IMR-90 (cell line): ENCODE results near the gene ECSIT.

ENCODE experiments used
- BHLHE40 ChIP-seq: fragments of 150-350 bp; IDR thresholded peaks from 2 replicates; pipeline ENCODE4 v1.6.1; 2016; ENCODE audit warnings: mild to moderate bottlenecking, low read depth, low read length
- CTCF ChIP-seq: conservative IDR thresholded peaks from 2 replicates; pipeline ENCODE4 v1.5.1; 2012; ENCODE audit warnings: mild to moderate bottlenecking, low read depth, low read length, improper control_type of control experiment
- POLR2A ChIP-seq: IDR thresholded peaks from 2 replicates; pipeline ENCODE4 v1.6.1; 2012; ENCODE audit warnings: mild to moderate bottlenecking, low read depth, low read length

GRCh38 chr19:11560404-11561051 lies 31.6 kb upstream of the ECSIT start:
- TF ChIP-seq POLR2A (no peak), BHLHE40 (no peak), CTCF (peak; percentile 74)
